NCI-H2107 treated with DMSO at 0.1 percent for 48 hours (cell line): ENCODE measurements around the gene SOX9.

ENCODE experiments used
- DNase-seq: peaks from one replicate; lab custom pipeline; 2025; ENCODE audit not compliant: unreplicated experiment; lab: John Stamatoyannopoulos, UW

SOX9 gene

DNA sequence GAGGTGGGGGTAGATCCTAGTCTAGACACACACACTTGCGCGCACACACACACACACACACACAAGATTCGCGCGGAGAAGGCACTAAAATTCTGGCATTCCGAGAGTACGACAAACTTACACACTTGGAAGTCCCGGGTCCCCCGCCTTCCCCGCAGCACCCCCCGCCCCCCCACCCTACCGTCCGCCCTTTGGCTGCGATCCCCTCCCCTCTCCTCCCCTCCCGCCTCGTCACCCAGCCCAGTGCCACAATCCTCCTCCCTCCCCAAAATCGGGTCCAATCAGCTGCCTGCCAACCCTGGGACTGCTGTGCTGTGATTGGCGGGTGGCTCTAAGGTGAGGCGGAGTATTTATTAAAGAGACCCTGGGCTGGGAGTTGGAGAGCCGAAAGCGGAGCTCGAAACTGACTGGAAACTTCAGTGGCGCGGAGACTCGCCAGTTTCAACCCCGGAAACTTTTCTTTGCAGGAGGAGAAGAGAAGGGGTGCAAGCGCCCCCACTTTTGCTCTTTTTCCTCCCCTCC is at the start of gene SOX9:
TSS of gene SOX9 (plus strand) at position 379 of the 522 bp plus-strand sequence. CDS start 372 bp downstream, outside the sequence.
- peak; percentile 95 for DNase-seq

DNA sequence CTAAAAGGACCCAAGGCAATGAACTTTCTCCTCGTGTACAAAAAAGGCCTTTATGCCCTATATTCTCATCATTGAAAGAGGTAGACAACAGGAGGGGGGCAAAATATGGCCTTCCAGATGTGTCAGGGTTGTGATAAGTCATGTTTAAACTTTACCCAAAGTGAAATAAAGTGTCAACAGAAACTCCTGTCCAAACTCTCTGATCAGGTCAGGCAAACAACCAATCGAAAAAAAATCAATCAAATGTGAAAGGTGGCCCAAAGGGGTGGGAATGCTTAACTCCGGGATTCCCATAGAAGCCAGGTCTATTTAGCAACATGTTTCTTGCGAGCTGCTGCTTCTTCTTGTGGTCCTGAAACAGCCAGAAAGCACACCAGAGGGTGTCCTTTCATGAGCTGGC is 49.5 kb upstream of the SOX9 start:
- DNase-seq, result no peak

DNA sequence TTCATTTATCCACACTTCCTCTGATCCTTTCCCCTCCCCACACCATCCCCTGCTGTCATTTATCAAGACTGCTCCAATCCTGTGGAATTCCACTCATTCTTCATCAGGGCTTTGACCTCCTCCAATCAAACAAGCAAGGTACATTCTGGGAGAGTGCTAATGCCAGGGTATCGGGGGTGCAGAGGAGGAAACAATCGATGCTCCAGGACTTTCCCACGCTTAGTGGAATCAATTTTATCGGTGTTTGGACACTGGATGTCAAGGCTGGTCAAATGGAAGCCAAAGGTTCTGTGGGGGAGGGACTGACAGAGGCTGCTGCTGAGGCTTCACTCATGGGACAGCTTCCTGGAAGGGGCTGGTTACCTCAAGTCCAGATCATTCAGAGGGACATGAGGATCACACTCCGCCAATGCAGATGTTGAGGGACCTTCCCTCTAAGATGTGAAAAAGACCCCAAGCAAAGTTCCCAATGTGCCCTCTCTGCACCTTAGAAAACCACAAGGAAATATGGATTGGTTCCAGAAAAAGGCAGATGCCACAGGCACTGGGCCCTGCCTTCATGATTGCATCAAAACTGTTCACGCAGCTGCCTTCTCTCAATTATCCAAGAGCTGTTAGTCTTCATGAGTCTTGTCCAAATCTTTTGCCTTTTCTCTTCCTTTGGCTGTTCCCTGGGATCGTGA is 44.7 kb upstream of the SOX9 start:
- no peak for DNase-seq

DNA sequence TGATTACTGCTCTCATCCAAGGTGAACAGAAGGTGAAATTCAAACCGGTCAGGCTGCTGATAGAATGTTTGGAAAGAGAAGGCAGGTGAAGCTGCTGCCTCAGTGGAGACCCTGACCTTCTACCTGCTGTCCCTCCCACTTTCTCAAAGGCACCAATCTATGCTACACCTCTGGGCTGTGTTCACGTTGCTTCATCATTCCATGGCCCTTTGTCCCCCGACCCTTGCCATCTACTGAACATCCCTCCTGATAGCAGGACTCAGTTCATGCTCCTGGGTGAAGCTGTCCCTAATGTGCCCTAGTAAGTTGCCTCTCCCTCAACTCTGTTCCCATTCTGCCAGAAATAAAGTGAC is 44.2 kb upstream of the SOX9 start:
- no peak for DNase-seq

DNA sequence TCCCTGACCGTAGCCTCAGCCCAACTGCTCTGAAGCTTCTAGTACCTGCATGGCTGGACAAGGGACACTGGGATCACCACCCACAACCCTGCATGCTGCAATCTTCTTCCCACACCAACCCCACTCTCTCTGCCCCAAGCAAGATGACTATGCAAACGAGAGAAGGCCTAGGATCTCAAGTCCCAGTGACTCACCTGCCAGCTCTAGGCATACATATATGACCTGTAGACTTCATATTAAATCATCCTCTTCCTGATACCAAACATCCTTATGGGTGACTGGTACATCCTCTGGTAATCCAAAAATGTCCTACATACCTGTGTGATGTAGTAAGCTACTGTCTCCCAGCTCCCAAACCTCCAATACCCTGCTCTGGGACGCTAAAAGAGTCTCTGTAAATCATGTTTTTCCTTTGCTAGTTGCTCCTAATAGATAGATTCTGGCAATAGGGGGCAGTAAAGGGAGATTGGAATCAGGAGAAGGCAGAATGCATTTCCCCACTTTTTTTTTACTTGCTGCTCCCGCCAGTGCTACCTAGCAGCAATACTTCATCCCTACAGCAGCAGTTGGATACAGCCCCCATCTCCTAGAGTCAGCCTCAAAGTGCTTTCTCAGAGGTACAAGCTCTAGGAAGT is 43.4 kb upstream of the SOX9 start:
- DNase-seq, result no peak

DNA sequence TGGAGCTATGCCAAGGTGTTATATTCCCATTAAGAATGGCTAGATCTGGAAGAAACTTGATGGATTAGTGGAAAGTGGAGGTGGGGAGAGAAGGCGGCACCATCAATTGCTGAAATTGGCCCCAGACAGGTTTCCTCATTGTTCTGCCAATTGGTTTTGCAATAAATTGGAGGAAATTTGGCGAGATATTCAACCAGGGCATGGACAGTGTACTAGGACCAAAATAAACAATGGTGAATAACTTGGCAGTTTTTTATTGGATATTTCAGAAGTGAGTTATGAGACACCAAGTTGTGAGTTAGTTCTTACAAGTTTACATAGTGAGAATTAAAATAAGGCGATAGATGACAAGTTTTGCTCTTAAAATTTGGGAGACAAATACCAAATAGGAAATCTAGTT is 41.1 kb upstream of the SOX9 start:
- no peak for DNase-seq

DNA sequence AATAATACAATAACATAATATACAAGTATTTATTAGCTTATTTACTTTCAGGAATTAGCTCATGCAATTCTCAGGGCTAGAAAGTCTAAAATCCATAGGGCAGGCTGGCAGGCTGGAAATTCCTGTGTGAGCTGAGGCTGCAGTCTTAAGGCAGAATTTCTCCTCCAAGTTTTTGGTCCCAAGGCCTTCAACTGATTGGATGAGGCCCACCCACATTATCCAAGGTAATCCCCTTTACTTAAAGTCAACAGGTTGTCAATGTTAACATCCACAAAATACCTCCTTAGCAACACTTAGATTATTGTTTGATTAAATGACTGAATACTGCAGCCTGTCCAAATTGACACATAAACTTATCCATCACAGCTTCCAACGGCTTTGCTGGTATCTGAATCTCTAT is 32.9 kb upstream of the SOX9 start:
- no peak for DNase-seq

DNA sequence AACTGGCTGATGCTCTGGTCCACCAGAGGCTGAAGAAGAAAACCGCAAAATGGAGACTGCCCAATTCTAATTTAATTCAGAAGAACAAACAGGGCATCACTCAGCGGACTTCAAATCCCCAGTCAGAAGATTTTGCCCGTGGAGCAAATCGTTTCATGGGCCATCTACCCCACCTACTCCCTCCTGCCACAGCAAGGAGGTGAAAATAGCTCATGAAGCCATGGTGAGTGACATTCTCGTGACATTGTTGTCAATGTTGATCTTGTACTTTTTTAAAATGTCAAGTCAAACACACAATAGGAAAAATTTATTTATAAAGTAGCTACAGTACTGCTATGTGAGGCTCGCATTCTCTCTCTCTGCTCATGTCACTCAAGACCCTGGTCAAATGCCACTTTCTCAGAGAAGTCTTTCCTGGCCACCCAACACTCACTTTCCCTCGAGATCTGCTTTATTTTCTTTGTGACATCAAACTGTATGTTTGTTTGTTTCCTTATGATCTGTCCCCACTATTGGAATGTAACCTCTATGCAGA is 31.3 kb upstream of the SOX9 start:
- no peak for DNase-seq

DNA sequence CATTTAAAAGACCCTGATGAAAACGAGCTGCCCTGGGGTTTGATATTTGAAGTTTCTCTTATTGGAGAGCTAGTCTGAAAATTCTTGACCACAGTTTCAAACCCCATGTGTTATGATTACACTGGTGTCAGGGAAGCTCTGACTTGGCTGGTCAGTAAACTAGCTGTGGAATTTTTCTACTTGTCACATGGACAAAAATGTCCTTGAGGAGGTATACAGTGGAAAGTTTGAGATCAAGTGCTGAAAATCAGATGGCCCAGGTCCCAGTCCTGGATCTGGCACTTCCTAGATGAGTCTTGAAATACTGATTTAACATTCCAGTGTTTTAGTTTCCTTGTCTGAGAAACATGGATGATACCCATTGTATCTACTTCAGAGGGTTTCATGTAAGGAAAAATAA is 30.7 kb upstream of the SOX9 start:
- DNase-seq, result no peak

DNA sequence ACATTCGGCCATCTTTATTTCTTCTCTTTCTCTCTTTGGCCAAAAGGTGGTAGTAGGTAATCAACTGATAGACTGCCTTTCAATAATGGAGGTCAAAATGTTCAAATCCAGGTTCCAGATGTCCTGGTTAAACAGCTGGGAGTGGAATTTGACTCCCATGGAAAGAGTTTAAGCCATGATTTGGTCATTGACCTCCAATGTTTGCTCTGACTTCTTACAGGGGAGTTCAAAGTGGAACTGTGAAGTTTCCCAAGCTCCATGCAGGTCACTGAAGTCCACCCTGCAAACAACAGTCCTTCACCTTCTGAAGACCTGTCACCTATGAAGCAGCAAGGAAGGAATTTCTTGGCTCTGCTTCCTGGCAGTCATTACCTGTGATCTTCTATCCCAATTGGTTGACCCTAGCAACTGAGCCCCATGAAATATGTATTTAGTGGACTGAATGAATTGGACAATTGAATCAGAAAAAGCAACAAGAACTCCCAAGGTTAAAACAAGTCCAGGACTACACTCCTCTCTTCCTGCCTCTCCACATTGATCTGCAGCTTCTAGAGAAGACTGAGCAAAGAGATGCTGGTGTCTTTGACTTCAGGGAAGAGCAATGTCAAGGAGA is 28.0 kb upstream of the SOX9 start:
- no peak for DNase-seq

DNA sequence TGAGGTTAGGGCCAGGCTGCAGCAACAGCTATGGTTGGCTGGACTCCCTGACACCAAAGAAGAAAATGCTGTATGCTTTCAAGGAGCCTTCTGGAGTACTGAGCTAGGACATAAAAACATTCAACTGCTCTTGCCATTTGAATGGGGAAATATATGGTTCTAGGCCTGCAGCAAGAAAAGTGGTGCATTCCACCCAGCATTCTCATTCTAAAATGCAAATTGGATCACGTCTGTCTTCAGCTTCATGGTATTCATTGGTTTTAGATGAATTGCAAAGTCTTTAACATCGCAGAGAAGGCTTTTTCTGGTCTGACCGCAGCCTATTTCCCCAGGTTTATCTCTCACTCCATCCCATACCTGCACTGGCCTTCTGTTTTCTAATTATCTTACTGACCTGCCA is 27.1 kb upstream of the SOX9 start:
- no peak for DNase-seq

DNA sequence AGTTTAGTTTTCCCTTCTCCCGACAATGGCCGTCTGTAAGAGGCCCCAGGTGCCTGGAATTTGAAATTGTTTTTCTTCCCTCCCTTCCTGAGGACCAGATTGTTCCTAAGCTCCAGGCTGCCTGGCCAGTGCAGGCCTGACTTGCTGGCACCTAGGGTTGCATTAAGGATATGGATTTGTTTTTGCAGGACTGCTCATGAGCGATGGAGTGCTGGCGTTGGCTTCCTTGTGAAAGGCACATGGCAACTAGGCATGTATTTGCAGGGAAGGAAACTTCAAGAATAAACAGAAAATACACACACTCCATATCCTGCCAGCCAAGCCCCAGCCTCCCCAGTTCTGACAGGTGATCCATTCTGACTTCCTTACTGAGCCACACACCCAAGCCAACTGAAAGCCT is 25.5 kb upstream of the SOX9 start:
- DNase-seq, result no peak

DNA sequence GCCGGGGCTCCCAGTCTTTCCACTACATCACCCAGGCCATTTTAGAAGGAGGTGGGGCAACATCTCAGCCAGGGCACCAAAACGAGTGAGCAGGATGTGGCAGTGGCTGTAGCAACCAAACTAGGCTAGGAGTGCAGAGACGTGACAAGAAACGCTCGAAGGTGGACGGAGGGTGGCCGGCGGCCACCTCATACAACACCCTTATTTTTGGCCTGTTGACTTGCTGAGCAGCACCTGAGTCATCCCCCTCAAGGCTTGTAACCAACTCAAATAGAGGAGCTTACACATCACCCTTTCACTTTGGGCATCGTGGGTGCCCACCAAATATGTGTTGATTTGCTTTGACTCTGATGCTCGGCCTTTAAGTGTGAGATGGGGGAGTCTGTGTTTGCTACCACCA is 23.7 kb upstream of the SOX9 start:
- DNase-seq, result no peak

DNA sequence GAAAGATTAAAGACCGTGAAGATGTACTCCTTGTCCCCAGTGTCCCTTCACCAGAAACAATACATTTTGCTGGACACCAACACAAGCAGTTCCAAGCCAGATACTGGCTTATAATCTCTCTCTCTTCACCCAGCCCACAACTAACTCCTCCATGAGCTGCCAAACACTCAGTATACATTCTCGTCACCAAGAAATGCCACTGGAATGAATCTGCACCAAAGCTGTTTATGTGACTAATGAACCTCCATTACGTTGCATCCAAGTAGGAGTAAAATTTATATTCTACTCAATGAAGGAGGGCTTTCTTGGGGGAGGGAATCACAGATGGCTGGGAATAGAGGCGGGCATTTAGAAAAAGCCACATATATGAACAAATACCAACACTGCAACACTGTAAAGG is 20.9 kb upstream of the SOX9 start:
- no peak for DNase-seq

DNA sequence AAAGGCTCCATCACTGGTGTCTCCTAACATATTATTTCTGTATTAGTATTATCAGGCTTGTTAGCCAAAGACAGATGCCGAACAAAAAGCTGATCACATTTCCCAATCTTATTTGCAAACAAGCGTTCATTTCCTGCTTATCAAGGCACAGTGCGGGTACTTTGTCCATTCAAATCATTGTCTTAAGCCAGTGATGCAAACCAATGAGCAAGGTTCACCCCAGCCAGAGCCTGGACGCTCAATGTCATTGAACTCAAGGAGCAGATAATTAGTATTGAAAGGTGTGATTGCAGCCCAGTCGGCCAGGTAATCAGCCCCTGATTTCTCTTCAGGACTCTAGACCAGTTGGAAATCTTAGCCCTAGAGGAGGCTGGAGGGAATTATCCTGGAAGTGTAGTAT is 20.4 kb upstream of the SOX9 start:
- no peak for DNase-seq

DNA sequence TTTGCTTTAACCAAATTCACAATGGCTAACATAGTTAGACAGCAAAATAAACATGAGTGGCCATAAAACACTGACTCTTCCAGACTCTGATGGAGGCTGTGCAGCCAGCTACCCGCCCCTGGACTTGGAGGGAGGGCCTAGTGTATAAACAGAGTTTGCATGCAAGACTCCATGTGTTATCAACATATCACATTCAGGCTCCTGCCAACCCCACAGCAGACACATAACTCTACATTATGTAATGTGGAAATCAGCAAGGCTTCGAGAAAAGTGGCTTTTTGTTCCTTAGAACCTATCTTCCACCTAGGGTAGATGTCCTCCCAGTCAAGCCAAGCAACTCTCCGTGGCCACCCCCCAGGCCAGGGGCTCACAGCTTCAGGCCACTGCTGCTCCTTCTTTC is 19.3 kb upstream of the SOX9 start:
- DNase-seq, result no peak

DNA sequence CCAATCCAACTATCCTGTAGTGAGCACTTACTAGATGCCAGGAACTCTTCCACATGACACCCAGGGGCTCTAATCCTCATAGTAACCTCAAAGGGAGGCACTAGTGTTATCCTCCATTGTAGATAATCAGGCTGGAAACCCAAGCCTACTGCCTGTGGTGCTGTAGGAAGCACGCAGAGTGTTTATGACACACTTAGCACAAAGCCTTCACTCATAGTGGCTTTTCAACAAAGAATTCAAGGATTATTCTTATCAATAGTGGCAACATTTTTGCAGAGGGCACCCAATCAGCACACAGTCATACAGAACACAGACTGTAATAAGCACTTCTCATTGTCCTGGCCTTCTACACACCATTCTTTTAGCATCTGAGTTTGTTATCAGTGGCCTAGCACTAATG is 18.5 kb upstream of the SOX9 start:
- DNase-seq, result no peak

DNA sequence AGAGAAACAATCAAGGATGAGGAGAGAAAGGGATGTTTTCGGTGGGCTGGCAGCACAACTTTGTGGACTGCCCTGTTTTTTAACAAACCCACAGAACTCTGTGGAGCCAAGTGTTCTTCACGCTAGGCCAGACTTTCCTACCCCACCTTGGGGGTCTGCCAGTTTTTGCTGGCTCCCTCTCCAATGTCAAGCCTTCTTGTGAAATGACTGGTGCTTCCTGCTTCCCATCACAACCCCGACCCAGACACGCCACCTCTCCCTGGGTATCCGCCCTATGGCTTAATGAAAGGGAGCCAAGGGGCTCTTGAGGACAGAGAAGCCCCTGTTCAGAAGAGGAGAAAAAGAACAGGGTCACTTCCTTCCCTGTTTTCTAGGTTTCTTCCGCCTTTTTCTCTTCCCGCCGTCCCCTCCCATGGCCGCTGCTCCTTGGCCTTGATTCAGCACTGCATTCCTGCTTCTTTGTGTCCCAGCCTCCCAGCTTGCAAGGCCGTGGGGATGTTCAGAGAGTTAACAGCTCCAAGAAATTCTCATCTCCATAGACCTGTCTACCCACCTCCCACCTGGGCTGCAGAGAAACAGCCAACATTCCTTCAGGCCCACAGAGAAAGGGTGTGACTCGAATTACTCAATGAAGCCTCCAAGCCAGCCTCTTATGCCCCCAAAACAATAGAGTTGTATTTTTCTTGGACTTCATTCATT is 16.5 kb upstream of the SOX9 start:
- no peak for DNase-seq

DNA sequence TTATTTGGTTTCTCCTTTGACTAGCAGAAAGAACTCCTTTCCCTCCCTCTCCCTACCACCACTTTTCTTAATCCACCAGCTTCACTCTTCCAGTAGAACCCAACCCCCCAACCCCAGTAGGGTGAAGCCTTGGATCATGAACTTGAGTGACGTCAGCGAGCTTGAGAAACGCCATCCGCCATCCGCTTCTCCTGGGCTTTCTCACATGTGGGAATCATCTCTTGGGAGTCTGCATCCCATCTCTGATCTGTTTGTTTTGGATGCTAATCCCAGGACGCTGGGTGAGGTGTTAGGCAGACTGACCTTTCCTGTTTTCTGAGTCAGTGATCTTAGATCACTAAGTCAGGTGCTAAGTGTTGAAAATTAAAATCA is 16.0 kb upstream of the SOX9 start:
- no peak for DNase-seq

DNA sequence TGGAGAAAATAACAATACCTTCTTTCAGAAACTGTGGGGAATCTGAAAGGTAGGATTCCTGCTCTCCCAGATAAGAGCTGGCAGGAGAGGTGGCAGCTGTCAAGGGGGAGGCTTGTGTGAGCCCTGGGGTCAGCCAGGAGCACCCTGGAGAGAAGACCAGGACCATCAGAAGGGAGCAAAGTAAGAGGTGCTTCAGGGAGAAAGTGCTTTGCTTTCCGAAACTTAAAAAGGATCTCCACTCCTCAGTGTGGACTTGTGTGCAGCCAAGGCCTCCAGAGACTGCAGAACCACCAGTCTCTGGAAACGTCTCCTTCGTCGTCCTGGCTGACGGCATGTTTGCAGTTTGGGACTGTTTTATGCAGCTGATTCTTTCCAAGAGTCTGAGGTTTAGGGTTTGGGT is 13.7 kb upstream of the SOX9 start:
- no peak for DNase-seq

DNA sequence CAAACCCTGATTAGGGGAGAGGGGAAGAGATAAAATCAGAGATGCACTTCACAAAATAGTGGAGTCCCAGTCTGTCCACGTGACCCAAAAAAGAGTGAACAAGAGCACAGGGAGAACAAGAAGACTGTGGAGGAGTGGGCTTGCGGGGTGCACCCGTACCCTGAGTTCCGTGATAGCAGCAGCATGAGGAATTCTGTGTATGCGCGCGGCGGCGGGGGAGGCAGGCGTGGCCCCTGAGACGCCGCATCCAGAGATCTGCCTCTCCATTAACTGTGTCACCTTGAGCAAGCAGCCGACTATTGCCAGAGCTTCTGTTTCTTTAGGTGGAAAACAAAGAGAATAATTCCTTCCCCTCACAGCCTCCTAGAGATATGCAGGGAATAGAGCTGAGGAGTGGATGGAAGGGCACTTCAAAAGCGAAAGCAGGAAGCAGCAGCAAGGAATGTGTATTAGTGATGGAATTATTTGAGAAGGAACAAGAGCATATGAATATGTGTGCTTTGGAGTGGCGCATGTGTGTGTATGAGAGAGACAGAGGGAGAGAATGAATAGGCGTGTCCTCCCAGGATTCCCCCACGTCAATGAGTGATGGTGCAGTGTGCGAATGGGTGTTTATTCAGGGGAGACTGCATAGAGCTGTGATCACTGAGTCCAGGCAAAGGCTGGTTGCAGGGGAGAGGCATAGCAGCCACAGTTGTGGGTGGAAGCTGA is 10.4 kb upstream of the SOX9 start:
- DNase-seq, result no peak
